ENCODE data around the gene FEM1A. TPM values are rescaled to one million over a fixed set of nuclear protein-coding genes. Genes with fewer than 3 reads are reported as not detected.
A peak's percentile ranks its signal among the peaks of the same experiment; 100 is the strongest.

FEM1A gene
- total and polyA plus RNA-seq, 2 donors (not counting 1 experiment from before 2014, with no cell fraction given), result 5.8 to 18.7 TPM

DNA sequence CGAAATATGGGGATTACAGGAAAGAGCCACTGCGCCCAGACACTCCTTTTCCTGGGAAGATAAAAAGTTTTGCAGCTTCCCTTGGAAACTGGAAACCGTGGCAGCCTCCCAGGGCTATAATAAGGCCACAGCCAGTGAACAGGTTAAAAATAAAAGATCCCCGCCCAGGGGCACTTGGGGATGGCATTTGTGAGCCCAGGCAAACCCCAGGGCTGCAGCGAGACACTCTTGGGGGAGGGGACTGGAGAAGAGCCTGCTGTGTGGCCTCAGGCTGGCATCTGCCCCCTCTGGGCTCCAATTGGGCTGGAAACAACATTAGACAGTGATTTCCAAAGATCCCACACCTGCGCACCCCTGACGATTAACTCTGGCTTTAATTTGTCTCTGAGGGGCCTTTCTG lies 11.2 kb downstream of the FEM1A start:
- H3K4me3 Mint-ChIP-seq, result no peak overlapping the region
- H3K79me2 ChIP-seq (ENCODE audit: control insufficient read depth, insufficient read depth, low read length), result peaks cover 34% of the 10 kb centered on the region
- intact Hi-C loops (cut with micrococcal nuclease), result no loop called here
- no peak overlapping the region for H3K4me3 ChIP-seq (ENCODE audit: control extremely low read depth in 1 of 5, extremely low read depth in 1 of 5, insufficient read depth in 1 of 5, low read depth in 2 of 5, low read length in 4 of 5)
- no peaks in the 10 kb centered on the region for H3K9me3 Mint-ChIP-seq (ENCODE audit: insufficient read depth)
- no peak overlapping the region for H3K27ac Mint-ChIP-seq
- no peaks in the 10 kb centered on the region for H3K27me3 ChIP-seq (replicated peaks in 1 of 4; ENCODE audit: control extremely low read depth in 1 of 4, control insufficient read depth in 3 of 4, insufficient read depth in 4 of 4, low read length in 3 of 4)
- peaks cover 4 to 11% of the 10 kb centered on the region in 2 donors for H3K4me1 ChIP-seq (ENCODE audit: control insufficient read depth in 2 of 2, insufficient read depth in 2 of 2, low read length in 2 of 2)
- no peak overlapping the region for H3K27ac ChIP-seq (ENCODE audit: low read length in 2 of 2)
- no peaks in the 10 kb centered on the region for H3K27me3 Mint-ChIP-seq
- CTCF ChIA-PET, result interaction anchor here (0.6 to 1.4 kb wide), 2 partner anchors 12 to 21 kb away, joined by 3 to 4 read pairs; no protein-coding TSS in a partner anchor
- peaks cover 13% of the 10 kb centered on the region for H3K4me1 Mint-ChIP-seq
- H4K20me1 ChIP-seq (ENCODE audit: control insufficient read depth, insufficient read depth, low read length, poor library complexity, severe bottlenecking), result no peaks in the 10 kb centered on the region
- no peak overlapping the region for H3K9ac ChIP-seq (ENCODE audit: low read length)
- H3K4me2 ChIP-seq (replicated peaks; ENCODE audit: low read depth, low read length, poor library complexity, severe bottlenecking), result no peak overlapping the region
- POLR2A ChIA-PET, result no interaction called here
- WGBS (ENCODE audit: insufficient coverage), result 90% methylated on average over 7 of the region's 7 CpGs
- DNase-seq (no peak), ATAC-seq (ENCODE audit: low read depth) (no peak)
- H3K9me3 ChIP-seq (ENCODE audit: control extremely low read depth in 1 of 3, control insufficient read depth in 2 of 3, insufficient read depth in 1 of 3, low read length in 2 of 3), result no peaks in the 10 kb centered on the region
- peaks cover 0 to 4% of the 10 kb centered on the region in 2 experiments for H3K36me3 ChIP-seq (replicated peaks in 1 of 2; ENCODE audit: control extremely low read depth in 1 of 2, control insufficient read depth in 1 of 2, extremely low read depth in 1 of 2, insufficient read depth in 2 of 2, low read length in 1 of 2)
- no peak overlapping the region for H2AFZ ChIP-seq (ENCODE audit: insufficient read depth, low read depth, low read length, poor library complexity, severe bottlenecking)
- TF ChIP-seq EZH2 (IDR thresholded peaks at IDR 0.05; ENCODE audit: borderline replicate concordance, insufficient read depth, low read depth, low read length, poor library complexity, severe bottlenecking) (no peak), CTCF (IDR thresholded peaks at IDR 0.05) (no peak)

GRCh38 chr19:4803736-4804695 lies 12.5 kb downstream of the FEM1A start:
- intact Hi-C loops (cut with micrococcal nuclease), result loop anchor here (1.0 kb wide), 1 partner anchor 72 kb away; no protein-coding TSS in a partner anchor
- no peaks in the 10 kb centered on the region for H4K20me1 ChIP-seq (ENCODE audit: control insufficient read depth, insufficient read depth, low read length, poor library complexity, severe bottlenecking)
- ATAC-seq (ENCODE audit: low read depth) (peak; percentile 94), DNase-seq (peak; percentile 80)
- CTCF ChIA-PET, result interaction anchor here (0.6 to 16.3 kb wide), 6 partner anchors 10 to 101 kb away, joined by 3 to 612 read pairs (median 8); partner anchors contain the start of gene FEM1A
- WGBS (ENCODE audit: insufficient coverage), result 46% methylated on average over 29 of the region's 33 CpGs
- TF ChIP-seq EZH2 (IDR thresholded peaks at IDR 0.05; ENCODE audit: borderline replicate concordance, insufficient read depth, low read depth, low read length, poor library complexity, severe bottlenecking) (no peak), CTCF (IDR thresholded peaks at IDR 0.05) (peak; percentile 82)
- peaks cover 22% of the 10 kb centered on the region for H3K79me2 ChIP-seq (ENCODE audit: control insufficient read depth, insufficient read depth, low read length)
- Mint-ChIP-seq H3K4me3 (no peak overlapping the region), H3K27ac (no peak overlapping the region), H3K4me1 (peaks cover 15% of the 10 kb centered on the region), H3K27me3 (no peaks in the 10 kb centered on the region), H3K9me3 (ENCODE audit: insufficient read depth) (no peaks in the 10 kb centered on the region)
- no peak overlapping the region for H3K4me3 ChIP-seq (ENCODE audit: control extremely low read depth in 1 of 5, extremely low read depth in 1 of 5, insufficient read depth in 1 of 5, low read depth in 2 of 5, low read length in 4 of 5)
- no peaks in the 10 kb centered on the region for H3K9me3 ChIP-seq (ENCODE audit: control extremely low read depth in 1 of 3, control insufficient read depth in 2 of 3, insufficient read depth in 1 of 3, low read length in 2 of 3)
- H3K4me2 ChIP-seq (replicated peaks; ENCODE audit: low read depth, low read length, poor library complexity, severe bottlenecking), result peak overlapping the region; percentile 56
- no peak overlapping the region for H3K27ac ChIP-seq (ENCODE audit: low read length in 2 of 2)
- no peaks in the 10 kb centered on the region for H3K27me3 ChIP-seq (replicated peaks in 1 of 4; ENCODE audit: control extremely low read depth in 1 of 4, control insufficient read depth in 3 of 4, insufficient read depth in 4 of 4, low read length in 3 of 4)
- peaks cover 4 to 11% of the 10 kb centered on the region in 2 donors for H3K4me1 ChIP-seq (ENCODE audit: control insufficient read depth in 2 of 2, insufficient read depth in 2 of 2, low read length in 2 of 2)
- H2AFZ ChIP-seq (ENCODE audit: insufficient read depth, low read depth, low read length, poor library complexity, severe bottlenecking), result peak overlapping the region; percentile 18
- no peak overlapping the region for H3K9ac ChIP-seq (ENCODE audit: low read length)
- POLR2A ChIA-PET, result no interaction called here
- no peaks in the 10 kb centered on the region for H3K36me3 ChIP-seq (replicated peaks in 1 of 2; ENCODE audit: control extremely low read depth in 1 of 2, control insufficient read depth in 1 of 2, extremely low read depth in 1 of 2, insufficient read depth in 2 of 2, low read length in 1 of 2)
